GM13977 (cell line): Measurements from ENCODE around the gene LRMDA.
"Not testable (repeated sequence)": the region's sequence is repeated elsewhere in the genome, so short reads cannot be mapped to it uniquely, and the experiment has no call there.

Experiments used
- DNase-seq: peaks from one replicate; pipeline ENCODE4 v3.0.0; 2012; ENCODE audit warnings: low spot score
- CTCF ChIP-seq: IDR thresholded peaks from 2 replicates; pipeline ENCODE4 v1.5.1; 2012; ENCODE audit warnings: mild to moderate bottlenecking, control low read depth; ENCODE audit not compliant: insufficient read depth; ENCODE audit errors: extremely low read depth, missing control alignments
- in situ Hi-C: fragments of 300-500 bp; cut with MboI; formaldehyde crosslinking; loops from one replicate; pipeline ENCODE4 v1.12.0; 2022; ENCODE audit warnings: low sequenced_read_pairs, low pct_unique_long_range_greater_than_20kb, mixed read lengths, inconsistent platforms; ENCODE audit not compliant: unreplicated experiment

Gene LRMDA

GRCh38 chr10:76583711-76584161, 1152.3 kb downstream of the LRMDA start:
- no peak for TF ChIP-seq CTCF
- no peak for DNase-seq
- in situ Hi-C loops: no loop called here

GRCh38 chr10:76584466-76584865, 1153.0 kb downstream of the LRMDA start:
- DNase-seq, in situ Hi-C loops: not testable (repeated sequence)
